ENCODE results near the gene NAA16. TPM values are rescaled to one million over a fixed set of nuclear protein-coding genes. Genes with fewer than 3 reads are reported as not detected.

Gene NAA16
- total and polyA plus RNA-seq, 10 of the 15 experiments (the other 5 are each of a cell fraction or from before 2014, with no cell fraction given), result 5.4 to 18.5 (median 13.2) TPM

GRCh38 chr13:41383386-41383785 is 72.3 kb downstream of the NAA16 start:
- BruUV-seq (replicated peaks), result no TSS peak
- RAD21 ChIA-PET (ENCODE audit: unreplicated experiment), result no interaction called here
- 0% methylated on average over 2 of the region's 3 CpGs for WGBS (ENCODE audit: insufficient coverage, insufficient replicate concordance, low lambda C conversion rate, missing lambda C conversion rate)
- H2AFZ ChIP-seq (ENCODE audit: control insufficient read depth, low read depth, low read length), result no peak overlapping the region
- in situ Hi-C loops (cut with MboI), result no loop called here
- H3K9me3 ChIP-seq (replicated peaks; ENCODE audit: control insufficient read depth, insufficient read depth, low read length), result no peaks in the 10 kb centered on the region
- ATAC-seq, result no peak
- no peak overlapping the region for H3K4me3 ChIP-seq
- DNase-seq (ENCODE audit: low read depth, low spot score), result no peak
- no peaks in the 10 kb centered on the region for H3K4me1 ChIP-seq (ENCODE audit: control insufficient read depth, insufficient read depth, low read length)
- SMC1A ChIA-PET (ENCODE audit: uncharacterized antibody, unreplicated experiment), result interaction anchor here (1.2 kb wide), 1 partner anchor 11 kb away, joined by 4 read pairs; no protein-coding TSS in a partner anchor
- no peak overlapping the region for H3K27ac ChIP-seq (ENCODE audit: control insufficient read depth, insufficient read depth)
- H3K79me2 ChIP-seq (ENCODE audit: control insufficient read depth, insufficient read depth, low read length), result no peaks in the 10 kb centered on the region
- intact Hi-C loops (cut with micrococcal nuclease; ENCODE audit: unreplicated experiment), result no loop called here
- POLR2A ChIA-PET, result no interaction called here
- CTCF ChIA-PET, result no interaction called here
- no peak overlapping the region for H3K9ac ChIP-seq (ENCODE audit: control insufficient read depth, insufficient read depth, low read length)
- no peaks in the 10 kb centered on the region for H3K36me3 ChIP-seq (ENCODE audit: control insufficient read depth in 2 of 2, insufficient read depth in 2 of 2, low read length in 1 of 2)
- no peaks in the 10 kb centered on the region for H4K20me1 ChIP-seq (ENCODE audit: control insufficient read depth, insufficient read depth)
- no peak for FAIRE-seq
- H3K4me2 ChIP-seq (ENCODE audit: control insufficient read depth, insufficient read depth), result no peak overlapping the region
- TF ChIP-seq MEF2A (IDR thresholded peaks at IDR 0.05; ENCODE audit: insufficient read depth, low read depth, low read length) (0 out of 2 replicates have a peak, but pooled peaks have one; percentile 24), KDM1A (IDR thresholded peaks at IDR 0.05; ENCODE audit: borderline replicate concordance) (no peak), IRF4 (IDR thresholded peaks at IDR 0.05; ENCODE audit: low read depth, low read length) (no peak)
- no peaks in the 10 kb centered on the region for H3K27me3 ChIP-seq (replicated peaks in 1 of 2; ENCODE audit: control insufficient read depth in 2 of 2, insufficient read depth in 2 of 2, low read length in 1 of 2)

- ATAC-seq, result no peak
- H3K27ac ChIP-seq (ENCODE audit: control insufficient read depth, insufficient read depth), result no peak overlapping the region
- peak; percentile 59 for FAIRE-seq
- H3K79me2 ChIP-seq (ENCODE audit: control insufficient read depth, insufficient read depth, low read length), result no peaks in the 10 kb centered on the region
- H3K9me3 ChIP-seq (replicated peaks; ENCODE audit: control insufficient read depth, insufficient read depth, low read length), result no peaks in the 10 kb centered on the region
- ChIA-PET SMC1A (ENCODE audit: uncharacterized antibody, unreplicated experiment) (interaction anchor here (1.5 to 2.4 kb wide), 3 partner anchors 10 to 268 kb away, joined by 4 to 9 read pairs (median 6); no protein-coding TSS in a partner anchor), POLR2A (no interaction called here), RAD21 (ENCODE audit: unreplicated experiment) (interaction anchor here (2.4 kb wide), 1 partner anchor 268 kb away, joined by 9 read pairs; no protein-coding TSS in a partner anchor), CTCF (interaction anchor here (0.8 to 2.6 kb wide), 5 partner anchors 9 to 268 kb away, joined by 3 to 14 read pairs (median 3); no protein-coding TSS in a partner anchor)
- intact Hi-C loops (cut with micrococcal nuclease; ENCODE audit: unreplicated experiment), result loop anchor here (5.0 kb wide), 1 partner anchor 267 kb away; no protein-coding TSS in a partner anchor
- no peak overlapping the region for H3K4me3 ChIP-seq
- H3K4me1 ChIP-seq (ENCODE audit: control insufficient read depth, insufficient read depth, low read length), result no peaks in the 10 kb centered on the region
- H3K27me3 ChIP-seq (replicated peaks in 1 of 2; ENCODE audit: control insufficient read depth in 2 of 2, insufficient read depth in 2 of 2, low read length in 1 of 2), result no peaks in the 10 kb centered on the region
- no TSS peak for BruUV-seq (replicated peaks)
- H3K9ac ChIP-seq (ENCODE audit: control insufficient read depth, insufficient read depth, low read length), result no peak overlapping the region
- DNase-seq (ENCODE audit: low read depth, low spot score), result no peak
- H3K4me2 ChIP-seq (ENCODE audit: control insufficient read depth, insufficient read depth), result no peak overlapping the region
- H4K20me1 ChIP-seq (ENCODE audit: control insufficient read depth, insufficient read depth), result no peaks in the 10 kb centered on the region
- in situ Hi-C loops (cut with MboI), result no loop called here
- H2AFZ ChIP-seq (ENCODE audit: control insufficient read depth, low read depth, low read length), result no peak overlapping the region
- H3K36me3 ChIP-seq (ENCODE audit: control insufficient read depth in 2 of 2, insufficient read depth in 2 of 2, low read length in 1 of 2), result no peaks in the 10 kb centered on the region
- WGBS (ENCODE audit: insufficient coverage, insufficient replicate concordance, low lambda C conversion rate, missing lambda C conversion rate), result 58% methylated on average over 20 of the region's 20 CpGs
- no peak for TF ChIP-seq HDAC2 (IDR thresholded peaks at IDR 0.05)
- TF ChIP-seq RAD21 (IDR thresholded peaks at IDR 0.05; ENCODE audit: insufficient read depth, low read depth, low read length), result peak; percentile 39
- TF ChIP-seq CTCF (IDR thresholded peaks at IDR 0.05 in 2 of 3, conservative IDR thresholded peaks at IDR 0.05 in 1 of 3; ENCODE audit: control insufficient read depth in 2 of 3, extremely low read depth in 1 of 3, insufficient read depth in 1 of 3, low read depth in 3 of 3, low read length in 3 of 3), result peak in 2 of 3 experiments; percentile 24 to 36; a peak in 2 of 6 replicates
- TF ChIP-seq ZNF207 (IDR thresholded peaks at IDR 0.05; ENCODE audit: borderline replicate concordance), result no peak
- no peak for TF ChIP-seq NKRF (conservative IDR thresholded peaks at IDR 0.05)
- TF ChIP-seq SMC3 (IDR thresholded peaks at IDR 0.05; ENCODE audit: borderline replicate concordance, low read length), result peak; percentile 33; the same call in 1 of the 2 replicates
- TF ChIP-seq CHD2 (IDR thresholded peaks at IDR 0.05; ENCODE audit: borderline replicate concordance, low read depth, low read length), result no peak
- TF ChIP-seq MEF2B (IDR thresholded peaks at IDR 0.05; ENCODE audit: partially characterized antibody, poor library complexity, severe bottlenecking), result no peak
- no peak for TF ChIP-seq SMAD5 (IDR thresholded peaks at IDR 0.05; ENCODE audit: low read depth)
These were observed 73.9 kb downstream of the NAA16 start for GRCh38 chr13:41384749-41385503.

Data from GM12878 (cell line).